ENCODE results near the gene GRIK2. TPM values are rescaled to one million over a fixed set of nuclear protein-coding genes. Genes with fewer than 3 reads are reported as not detected.

The GRIK2 gene
- total and polyA plus RNA-seq, 8 donors = 0.61 to 3.5 (median 2.4) TPM

DNA sequence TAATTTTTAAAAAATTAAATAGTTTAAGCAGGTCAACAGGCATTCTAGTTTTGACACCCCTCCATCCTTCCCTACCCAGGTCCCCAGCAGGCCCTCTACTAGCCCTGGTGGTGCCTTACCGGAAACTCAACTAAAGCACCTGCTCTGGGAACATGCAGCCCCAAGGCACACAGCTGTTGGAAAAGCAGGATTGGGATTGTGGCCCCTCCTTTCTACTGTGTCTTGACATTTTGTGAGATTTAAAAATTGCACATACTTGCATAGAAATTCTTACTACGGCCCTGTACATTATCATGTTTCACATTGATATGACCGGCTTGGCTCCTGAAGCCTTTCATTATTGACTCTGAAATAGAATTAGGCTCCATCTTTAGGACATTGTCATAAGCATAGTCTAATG, 423.2 kb downstream of the GRIK2 start:
- H3K9me3 ChIP-seq = no peaks in the 10 kb centered on the region
- FAIRE-seq (no peak), DNase-seq (no peak), ATAC-seq (no peak)
- WGBS, 2 donors = 73 to 74% methylated on average over 3 of the region's 3 CpGs
- no peak for TF ChIP-seq CTCF (IDR thresholded peaks at IDR 0.05)
- intact Hi-C loops (cut with DNase I) = no loop called here
- H3K4me3 ChIP-seq = no peak overlapping the region
- H3K4me1 ChIP-seq = no peaks in the 10 kb centered on the region
- no peak overlapping the region for H3K27ac ChIP-seq
- H3K27me3 ChIP-seq = no peaks in the 10 kb centered on the region
- H3K36me3 ChIP-seq = no peaks in the 10 kb centered on the region

DNA sequence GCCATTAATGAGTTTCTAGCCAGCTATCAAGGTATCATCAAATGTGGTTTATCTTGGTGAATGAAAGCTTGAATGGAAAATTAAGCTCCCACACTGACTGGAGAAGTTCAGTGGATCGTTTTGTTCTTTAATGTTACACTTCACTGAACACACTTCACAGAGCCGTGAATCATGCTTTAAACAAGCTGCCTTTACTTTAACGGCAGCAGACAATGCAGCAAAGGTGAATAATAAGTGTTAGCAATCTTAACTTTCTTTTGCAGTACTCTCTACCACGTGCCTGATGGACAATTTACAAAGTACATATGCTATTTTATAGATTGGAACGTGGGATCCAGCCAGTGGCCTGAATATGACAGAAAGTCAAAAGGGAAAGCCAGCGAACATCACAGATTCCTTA, 424.5 kb downstream of the GRIK2 start:
- no peaks in the 10 kb centered on the region for H3K9me3 ChIP-seq
- ATAC-seq (no peak), FAIRE-seq (no peak), DNase-seq (no peak)
- H3K27ac ChIP-seq = no peak overlapping the region
- TF ChIP-seq CTCF (IDR thresholded peaks at IDR 0.05) = no peak
- intact Hi-C loops (cut with DNase I) = no loop called here
- H3K27me3 ChIP-seq = no peaks in the 10 kb centered on the region
- 55 to 67% methylated on average over 6 of the region's 6 CpGs for WGBS, 2 donors
- no peaks in the 10 kb centered on the region for H3K36me3 ChIP-seq
- H3K4me3 ChIP-seq = no peak overlapping the region
- no peaks in the 10 kb centered on the region for H3K4me1 ChIP-seq

DNA sequence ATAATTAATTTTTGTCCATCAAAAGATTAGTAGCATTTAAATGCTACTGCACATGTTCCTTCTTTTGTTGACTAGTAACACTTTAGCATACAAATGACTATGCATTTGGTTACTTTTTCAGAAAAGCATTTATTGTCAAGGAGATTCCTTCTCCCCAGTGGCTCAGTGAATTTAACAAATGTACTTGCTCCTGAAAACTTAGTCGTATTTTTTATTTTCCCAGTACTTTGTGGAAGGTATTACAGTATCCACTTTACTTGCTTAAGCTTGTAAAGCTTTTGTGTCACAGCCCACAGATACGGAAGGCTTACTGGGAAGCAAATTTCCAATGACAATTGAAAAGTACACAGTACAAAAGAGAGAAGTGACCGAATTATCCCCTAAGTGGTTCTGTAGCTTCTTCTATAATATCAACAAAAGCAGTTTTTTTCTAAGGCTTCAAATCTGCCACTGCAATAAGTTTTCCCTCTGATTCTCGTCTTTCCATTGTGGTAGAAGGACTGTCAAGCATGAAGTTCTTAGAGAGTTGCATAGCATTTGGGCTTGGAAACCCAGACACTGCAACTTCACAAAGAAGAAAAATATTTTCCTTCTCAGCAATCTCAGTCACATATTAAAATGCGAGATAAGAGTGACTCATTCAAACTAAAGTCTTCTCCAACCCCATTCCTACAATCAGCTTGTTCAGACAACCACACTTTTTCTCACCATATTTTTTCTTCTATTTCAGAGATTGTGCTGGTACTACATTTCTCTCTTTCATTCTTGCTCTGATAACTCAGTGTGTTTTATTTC, 431.2 kb downstream of the GRIK2 start:
- Histone ChIP-seq H3K9me3 (no peaks in the 10 kb centered on the region), H3K27me3 (no peaks in the 10 kb centered on the region), H3K36me3 (no peaks in the 10 kb centered on the region), H3K4me3 (no peak overlapping the region), H3K27ac (no peak overlapping the region), H3K4me1 (no peaks in the 10 kb centered on the region)
- no peak for FAIRE-seq
- no peak for DNase-seq
- 59 to 66% methylated on average over 5 of the region's 5 CpGs for WGBS, 2 donors
- TF ChIP-seq CTCF (IDR thresholded peaks at IDR 0.05) = no peak
- intact Hi-C loops (cut with DNase I) = no loop called here
- no peak for ATAC-seq

- no peak for DNase-seq
- WGBS, 2 donors = 78 to 89% methylated on average over 2 of the region's 2 CpGs
- TF ChIP-seq CTCF (IDR thresholded peaks at IDR 0.05) = no peak
- Histone ChIP-seq H3K4me1 (no peaks in the 10 kb centered on the region), H3K4me3 (no peak overlapping the region), H3K9me3 (no peaks in the 10 kb centered on the region), H3K27ac (no peak overlapping the region), H3K36me3 (no peaks in the 10 kb centered on the region), H3K27me3 (no peaks in the 10 kb centered on the region)
- ATAC-seq = no peak
- FAIRE-seq = no peak
- intact Hi-C loops (cut with DNase I) = no loop called here
These were observed 432.8 kb downstream of the GRIK2 start for GRCh38 chr6:101826269-101826668.

- Histone ChIP-seq H3K27ac (no peak overlapping the region), H3K36me3 (no peaks in the 10 kb centered on the region), H3K4me1 (no peaks in the 10 kb centered on the region), H3K27me3 (no peaks in the 10 kb centered on the region), H3K9me3 (no peaks in the 10 kb centered on the region), H3K4me3 (no peak overlapping the region)
- DNase-seq (no peak), FAIRE-seq (no peak), ATAC-seq (no peak)
- no peak for TF ChIP-seq CTCF (IDR thresholded peaks at IDR 0.05)
- intact Hi-C loops (cut with DNase I) = no loop called here
- 38 to 53% methylated on average over 3 of the region's 3 CpGs for WGBS, 2 donors
These were observed 433.2 kb downstream of the GRIK2 start for GRCh38 chr6:101826678-101827077.

Measured in pancreas (tissue), 10 donors.